Putamen (tissue), 1 donor: ENCODE measurements around the gene FRMD1.
"Not testable (repeated sequence)": the region's sequence is repeated elsewhere in the genome, so short reads cannot be mapped to it uniquely, and the experiment has no call there.

ENCODE experiments used
- DNase-seq: peaks from one replicate; pipeline ENCODE4 v3.0.0-alpha.2; 2016; ENCODE audit warnings: low spot score

Gene FRMD1

DNA sequence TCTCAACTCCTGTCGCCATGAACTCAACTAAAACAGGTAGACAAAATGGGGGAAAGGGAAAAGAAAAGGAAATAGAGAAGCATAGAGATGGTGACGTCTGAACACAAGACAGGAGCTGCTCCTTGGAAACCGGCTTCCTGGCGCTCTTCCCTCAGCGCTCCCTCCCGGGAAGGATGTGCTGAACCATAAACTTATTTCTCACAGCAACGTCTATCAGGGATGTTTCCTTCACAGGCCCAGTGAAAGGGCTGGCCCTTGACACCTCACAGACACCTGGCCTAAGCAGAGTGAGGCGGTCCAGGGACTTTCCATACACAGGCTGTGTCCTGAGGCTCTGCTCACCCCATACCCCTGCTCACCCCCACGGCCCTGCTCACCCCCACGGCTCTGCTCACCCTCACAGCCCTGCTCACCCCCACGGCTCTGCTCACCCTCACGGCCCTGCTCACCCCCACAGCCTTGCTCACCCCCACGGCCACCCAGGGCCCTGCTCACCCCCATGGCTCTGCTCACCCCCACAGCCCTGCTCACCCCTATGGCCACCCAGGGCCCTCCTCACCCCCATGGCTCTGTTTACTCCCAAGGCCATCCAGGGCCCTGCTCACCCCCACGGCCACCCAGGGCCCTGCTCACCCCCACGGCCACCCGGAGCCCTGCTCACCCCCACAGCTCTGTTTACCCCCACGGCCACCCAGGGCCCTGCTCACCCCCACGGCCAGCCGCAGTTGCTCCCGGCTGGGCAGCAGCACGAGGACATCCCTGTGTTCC, 653 bp downstream of the FRMD1 start:
- no peak for DNase-seq

DNA sequence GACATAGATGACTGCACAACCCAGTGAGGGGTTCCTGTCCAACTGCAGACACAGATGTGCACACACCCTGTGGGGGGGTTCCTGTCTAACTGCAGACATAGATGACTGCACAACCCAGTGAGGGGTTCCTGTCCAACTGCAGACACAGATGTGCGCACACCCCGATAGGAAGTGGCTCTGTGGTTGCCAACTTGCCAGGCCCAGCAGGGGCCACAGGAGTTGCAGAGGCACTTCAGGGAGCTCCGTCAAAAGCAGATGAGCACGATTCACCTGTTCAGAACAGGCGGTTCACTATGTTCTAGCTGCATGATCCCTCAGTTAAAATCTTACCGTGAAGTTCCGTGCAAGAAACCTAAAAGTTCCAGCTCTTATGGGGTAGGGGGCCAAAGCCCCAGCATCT, 1.6 kb downstream of the FRMD1 start:
- DNase-seq, result not testable (repeated sequence)

DNA sequence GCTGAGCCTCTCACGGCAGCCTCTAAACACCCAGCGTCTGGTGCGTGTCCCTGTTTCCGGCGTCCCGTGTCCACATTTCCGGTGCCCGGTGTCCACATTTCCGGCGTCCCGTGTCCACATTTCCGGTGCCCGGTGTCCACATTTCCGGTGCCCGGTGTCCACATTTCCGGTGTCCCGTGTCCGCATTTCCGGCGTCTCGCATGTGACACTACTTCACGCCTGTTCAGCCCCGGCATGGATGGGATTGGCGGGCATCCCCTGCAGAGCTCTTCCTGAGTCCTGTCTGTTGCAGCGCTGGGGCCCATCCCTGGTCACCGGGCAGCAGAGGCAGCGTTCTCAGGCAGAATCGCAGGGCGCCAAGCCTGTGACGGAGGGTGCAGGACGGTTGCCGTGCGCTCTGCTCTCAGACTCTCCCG, 3.2 kb downstream of the FRMD1 start:
- no peak for DNase-seq

DNA sequence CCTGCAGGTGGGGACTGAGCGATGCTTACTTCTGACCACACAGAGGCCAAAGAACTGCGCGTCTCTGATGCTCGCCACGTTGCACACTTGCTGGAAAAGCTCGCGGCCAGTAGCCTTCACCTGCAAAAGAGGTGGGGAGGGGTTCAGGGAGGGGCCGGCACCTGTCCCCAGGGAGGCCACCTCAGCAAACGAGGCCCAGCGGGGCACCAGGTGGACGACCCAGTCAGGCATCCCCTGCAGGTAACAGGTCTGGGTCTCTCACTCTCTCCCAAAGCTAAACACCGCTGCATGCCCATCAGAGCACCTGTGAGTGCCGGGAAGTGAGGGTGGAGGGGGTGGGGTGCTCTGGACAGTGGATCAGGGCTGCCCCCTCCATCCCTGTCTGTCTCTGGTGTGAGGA, 3.8 kb downstream of the FRMD1 start:
- DNase-seq, result no peak

DNA sequence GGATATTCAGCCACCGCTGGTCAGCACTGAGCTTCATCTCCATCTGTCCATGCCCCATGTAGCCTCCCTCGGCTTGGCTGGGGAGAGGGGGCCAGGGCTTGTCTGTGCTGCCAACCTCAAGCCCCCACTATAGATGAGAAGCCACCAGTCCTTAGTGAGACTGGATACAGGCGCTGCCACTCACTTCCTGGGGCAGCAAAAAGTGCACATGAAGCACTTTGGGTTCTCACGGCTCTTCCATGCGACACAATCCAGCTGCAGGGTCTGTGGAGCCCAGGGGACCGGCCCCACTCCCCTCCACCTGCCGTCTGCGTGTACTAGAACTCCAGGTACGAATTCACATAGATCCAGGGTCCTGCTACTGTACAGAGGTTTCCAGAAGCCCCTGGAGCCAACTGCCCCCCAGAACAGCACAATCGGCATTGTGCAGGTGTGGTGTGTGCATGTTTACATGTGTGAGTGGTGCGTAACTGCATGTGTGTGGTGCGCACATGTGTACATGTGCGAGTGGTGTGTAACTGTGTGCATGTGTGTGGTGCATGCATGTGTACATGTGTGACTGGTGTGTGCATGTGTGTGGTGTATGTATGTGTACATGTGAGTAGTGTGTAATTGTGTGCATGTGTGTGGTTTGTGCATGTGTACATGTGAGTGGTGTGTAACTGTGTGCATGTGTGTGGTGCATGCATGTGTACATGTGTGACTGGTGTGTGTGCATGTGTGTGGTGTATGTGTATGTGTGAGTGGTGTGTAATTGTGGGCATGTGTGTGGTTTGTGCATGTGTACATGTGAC, 4.9 kb downstream of the FRMD1 start:
- no peak for DNase-seq

DNA sequence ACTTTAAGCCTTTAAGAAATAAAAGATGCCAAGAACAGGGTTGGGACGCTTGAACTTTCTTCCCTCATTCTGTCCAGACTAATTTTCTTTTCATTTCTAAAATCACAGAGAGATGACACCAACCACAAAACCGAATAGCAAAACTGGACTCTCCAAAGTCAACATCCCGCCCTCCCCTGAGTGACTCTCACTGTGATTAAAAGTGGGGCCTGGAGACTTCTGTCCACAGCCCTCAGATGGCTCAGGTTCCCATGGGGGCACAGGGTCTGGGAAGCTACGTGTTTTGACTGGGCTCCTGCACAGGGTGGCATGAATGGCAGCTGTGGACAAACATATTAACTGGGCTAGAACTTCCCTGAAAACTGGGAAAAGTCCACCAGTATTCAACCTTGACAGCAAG, 6.3 kb downstream of the FRMD1 start:
- no peak for DNase-seq

DNA sequence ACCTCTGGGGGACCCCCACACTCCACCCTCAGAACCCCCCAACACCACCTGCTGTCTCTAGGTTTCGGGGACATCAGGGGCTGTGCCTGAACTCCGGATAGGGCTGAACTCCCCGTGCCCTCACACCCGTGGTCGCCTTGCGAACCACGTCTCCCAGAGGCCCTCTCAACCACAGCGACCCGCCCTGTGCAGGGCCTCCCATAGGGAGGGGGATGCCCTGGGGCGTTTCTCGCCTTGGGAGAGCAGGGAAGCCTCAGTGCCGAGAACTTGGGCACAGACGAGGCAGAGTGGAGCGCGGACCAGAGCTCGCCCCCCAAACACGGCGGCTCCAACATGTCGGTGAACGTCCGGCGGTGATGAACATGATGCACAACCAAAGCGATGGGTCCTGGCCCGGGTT, 6.8 kb downstream of the FRMD1 start:
- DNase-seq, result no peak

DNA sequence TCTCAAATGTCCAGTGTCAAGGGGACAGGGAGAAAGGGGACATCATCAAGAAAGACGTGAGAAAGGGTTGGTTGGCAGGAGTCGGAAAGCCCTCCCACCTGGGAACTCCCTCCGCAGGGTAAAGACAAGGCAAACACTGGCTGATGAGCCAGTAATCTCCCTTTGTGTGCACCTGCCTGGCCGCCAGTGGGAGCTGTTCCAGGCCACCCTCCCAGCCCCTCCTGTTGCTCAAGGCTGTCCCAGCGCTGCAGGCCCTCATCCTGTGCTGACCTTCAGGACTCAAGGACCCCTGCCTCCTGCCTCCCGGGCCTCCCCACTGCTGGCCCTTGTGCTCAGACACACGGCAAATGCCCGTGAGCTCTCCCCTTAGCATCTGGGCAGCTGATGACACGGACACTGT, 7.4 kb downstream of the FRMD1 start:
- DNase-seq, result no peak

DNA sequence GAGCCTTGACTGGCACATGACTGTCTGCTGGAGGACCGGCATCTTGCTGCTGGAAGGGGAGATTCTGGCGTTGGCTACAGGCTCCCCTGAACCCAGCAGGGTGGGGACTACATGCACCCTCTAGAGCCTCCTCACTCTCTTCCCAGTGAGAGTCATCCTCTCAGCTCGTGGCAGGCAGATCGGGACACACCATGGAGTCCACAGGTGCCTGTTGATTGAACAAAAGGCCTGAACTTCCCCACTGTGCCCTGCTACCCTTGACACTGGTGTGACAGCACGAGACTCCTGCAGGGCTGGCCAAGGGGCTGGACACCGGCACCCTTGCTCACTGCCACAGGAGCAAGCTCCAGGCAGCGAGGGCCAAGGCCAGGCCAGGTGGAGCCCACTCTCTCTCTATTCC, 8.2 kb downstream of the FRMD1 start:
- DNase-seq, result no peak

DNA sequence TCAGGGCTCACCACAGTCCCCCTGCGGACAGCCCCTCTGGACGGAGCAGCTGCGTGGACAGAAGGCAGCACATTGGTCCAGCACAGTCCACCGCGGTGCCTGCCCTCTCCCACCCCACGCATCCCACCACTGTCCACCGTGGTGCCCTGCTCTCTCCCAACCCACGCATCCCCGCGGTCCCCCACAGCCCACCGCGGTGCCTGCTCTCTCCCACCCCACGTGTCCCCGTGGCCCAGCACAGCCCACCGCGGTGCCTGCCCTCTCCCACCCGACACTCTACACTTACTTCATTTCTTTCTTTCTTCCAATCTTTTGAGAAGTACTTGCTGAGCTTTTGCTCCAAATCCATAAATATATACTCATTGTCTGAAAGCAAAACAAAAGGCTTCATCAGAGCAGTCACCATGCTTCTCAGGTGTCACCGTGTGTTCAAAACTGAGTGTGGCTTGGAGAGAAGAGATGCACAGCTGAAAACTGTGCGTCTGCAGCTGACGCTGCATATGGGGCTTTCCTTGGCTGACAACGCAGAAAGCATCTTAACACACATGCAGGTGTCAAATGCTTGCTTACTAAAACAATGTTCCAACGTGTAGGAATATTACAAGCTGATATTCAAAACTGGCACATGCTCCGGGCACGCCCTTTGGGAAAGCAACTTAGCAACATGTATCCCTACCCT, 11.8 kb downstream of the FRMD1 start:
- no peak for DNase-seq

DNA sequence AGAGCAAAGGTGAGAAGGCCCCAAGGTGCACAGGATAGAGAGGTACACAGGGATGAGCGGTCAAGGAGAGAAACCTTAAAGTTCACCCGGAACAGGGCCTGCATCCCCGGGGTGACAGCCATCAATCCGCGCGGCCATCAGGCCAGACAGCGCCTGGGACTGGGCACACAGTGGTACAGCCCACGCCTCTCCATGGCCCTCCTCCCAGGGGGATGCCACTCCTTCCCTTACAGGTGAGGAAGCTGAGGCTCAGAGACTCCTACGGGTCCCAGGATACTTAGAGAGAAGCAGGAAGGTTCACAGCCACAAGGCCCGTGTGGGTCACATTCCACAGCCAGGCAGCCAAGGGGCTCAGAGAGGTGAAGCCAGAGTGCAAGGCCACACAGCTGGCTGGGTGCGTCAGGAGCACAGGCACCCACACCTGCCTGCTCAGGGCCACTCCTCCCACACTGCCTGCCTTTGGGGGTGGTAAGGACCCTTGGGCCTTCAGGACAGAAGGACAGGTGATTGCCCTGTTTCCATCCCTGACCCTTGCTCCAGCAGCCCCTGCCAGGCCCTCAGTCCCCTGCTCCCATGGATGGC, 14.7 kb downstream of the FRMD1 start:
- no peak for DNase-seq

DNA sequence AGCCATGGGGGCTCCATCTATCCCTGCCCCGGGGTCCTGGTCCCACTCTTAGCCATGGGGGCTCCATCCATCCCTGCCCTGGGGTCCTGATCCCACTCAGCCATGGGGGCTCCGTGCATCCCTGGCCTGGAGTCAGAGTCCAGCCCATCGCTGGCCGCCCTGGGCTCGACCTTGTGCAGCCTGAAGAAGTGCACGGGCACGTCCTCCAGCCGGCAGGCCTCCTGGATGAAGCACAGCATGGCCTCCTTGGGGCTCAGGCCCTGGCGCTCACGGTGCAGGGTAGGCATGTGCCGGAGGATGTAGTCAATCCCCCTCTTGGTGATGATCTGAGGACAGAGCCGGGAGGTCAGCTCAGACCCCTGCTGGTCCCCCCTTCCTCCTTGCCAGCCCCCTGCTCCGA, 15.6 kb downstream of the FRMD1 start:
- DNase-seq, result no peak

DNA sequence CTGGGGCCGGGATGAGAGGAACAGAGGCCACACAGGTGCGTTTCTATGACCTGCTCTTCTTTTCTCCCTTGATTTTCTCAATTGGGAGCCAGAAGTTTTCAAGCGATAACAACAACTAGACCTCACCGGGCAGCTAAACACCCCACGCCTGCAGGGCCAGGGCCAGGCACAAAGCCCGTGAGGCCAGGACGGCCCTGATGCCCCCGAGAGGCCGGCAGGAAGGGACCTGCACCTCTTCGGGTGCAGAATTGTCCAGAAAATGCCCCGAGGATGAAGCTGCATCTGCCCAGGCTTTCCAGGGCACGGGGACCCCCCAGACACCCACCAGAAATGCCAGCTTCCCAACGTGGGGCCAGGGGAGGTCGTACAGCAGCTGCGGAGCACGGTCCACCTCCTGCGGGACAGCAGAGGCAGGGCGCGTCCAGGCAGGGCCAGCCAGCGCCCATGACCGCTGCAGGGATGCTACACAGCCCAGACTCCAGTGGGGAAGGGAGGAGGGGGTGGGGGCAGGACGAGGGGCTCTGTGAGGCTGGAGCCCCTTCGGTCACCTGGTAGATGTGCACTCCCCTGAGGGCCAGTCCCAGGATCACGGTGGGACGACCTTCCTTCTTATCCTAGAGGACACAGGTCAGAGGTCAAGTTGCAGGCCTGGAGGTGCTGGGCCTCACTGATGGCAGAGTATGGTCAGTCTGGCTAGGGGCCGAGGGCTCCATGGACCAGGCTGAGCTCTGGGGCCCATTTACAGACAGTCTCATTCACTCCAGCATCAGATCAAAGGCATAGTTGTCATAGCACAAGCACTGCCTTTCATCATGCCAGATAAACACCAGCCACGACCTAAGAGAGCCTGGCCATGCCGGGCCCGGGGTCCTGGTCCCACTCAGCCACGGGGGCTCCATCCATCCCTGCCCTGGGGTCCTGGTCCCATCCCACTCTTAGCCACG, 16.4 kb downstream of the FRMD1 start:
- no peak for DNase-seq

DNA sequence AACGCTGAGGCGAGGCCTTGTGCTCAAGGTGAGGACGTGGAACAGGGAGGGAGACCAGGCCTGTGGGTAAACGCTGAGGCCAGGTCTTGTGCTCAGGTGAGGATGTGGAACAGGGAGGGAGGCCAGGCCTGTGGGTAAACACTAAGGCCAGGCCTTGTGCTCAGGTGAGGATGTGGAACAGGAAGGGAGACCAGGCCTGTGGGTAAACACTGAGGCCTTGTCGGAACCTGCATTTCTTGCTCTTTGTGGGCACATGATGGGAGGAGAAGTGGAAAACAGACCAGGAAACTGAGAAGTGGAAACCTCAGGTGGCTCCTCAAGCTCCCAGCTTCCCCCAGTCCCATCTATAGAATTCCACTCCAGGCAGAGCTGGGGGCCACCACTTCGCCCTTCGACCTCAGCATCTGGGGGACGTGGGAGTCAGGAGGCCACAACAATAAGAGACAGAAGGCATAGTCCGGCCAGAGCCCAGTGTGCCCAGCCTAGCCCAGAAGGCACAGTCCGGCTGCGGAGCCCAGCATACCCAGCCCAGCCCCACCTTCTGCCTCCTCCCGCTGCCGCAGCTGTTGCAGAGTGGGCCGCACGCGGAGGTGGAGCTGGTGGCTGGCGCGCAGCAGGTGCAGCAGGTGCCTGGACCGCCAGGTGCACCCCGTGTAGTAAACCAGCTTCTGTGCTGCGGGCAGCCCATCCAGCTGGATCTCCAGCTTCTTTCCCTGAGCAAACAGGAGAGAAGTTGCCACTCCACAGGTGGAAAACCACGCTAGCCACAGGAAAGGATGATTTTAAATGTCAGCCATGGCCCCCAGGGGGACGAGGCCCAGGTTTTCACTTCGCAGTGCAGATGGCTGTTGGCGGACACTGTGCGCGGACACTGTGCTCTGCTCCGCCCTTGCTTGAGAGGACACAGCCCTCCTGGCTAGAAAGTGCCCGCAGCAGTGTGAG, 17.5 kb downstream of the FRMD1 start:
- no peak for DNase-seq

DNA sequence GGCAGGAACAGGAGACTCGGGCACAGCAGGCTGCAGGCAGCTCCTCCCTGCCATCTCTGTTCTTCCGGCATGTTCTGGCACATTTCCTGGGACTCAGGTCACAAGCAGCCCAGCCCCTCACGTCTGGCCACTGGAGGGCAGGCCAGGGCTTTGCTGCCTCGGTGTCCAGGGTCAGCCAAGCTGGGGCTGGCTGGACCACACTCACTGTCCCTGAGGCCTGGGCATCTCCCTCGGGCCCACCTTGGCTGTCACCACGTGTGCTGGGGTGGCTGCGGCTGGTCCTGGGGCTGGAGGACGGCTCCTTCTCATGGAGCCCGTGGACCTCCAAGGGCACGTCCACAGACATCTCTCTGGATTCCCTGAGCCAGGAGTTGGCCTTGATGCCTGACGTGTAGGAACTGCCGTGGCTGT, 18.5 kb downstream of the FRMD1 start:
- DNase-seq, result peak; percentile 66

DNA sequence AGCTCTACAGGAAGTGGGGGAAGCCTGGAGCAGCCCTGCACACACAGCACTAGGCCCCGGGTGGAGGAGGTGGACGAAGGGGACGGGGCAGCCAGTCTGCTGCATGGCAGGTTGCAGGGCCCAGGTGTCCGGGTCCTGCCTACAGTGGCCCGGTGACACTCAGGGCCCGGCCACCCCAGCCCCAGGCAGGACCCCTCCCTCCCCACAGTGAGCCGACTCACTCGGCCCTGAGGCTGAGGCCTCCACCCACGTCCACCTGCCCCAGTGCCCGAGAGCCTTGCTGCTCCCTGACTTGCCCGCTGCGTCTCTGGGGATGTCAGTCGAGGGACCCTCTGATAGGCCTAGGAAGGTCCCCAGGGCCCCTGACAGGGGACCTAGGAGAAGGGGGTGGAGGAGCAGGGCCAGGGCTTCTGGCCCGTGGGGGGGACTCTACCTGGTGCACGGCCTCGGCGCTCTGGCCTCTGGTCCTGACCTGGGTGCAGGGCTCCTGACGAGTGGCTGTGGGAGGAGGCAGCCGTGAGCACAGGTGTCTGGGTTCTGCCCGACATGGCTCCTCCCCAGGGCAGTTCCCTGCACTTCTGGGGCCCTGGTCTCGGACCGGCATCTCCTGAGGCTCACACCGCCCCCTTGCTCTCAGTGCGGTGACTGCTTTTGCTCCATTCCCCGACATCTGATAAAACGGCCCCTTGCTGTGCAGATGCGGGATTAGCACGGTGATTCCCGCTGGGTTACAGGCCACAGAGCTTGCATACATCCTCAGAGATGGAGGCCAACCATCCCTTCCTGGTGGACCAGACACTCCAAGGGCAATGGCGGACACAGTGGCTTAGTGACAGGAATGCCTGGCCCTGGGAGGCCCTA, 20.1 kb downstream of the FRMD1 start:
- no peak for DNase-seq

DNA sequence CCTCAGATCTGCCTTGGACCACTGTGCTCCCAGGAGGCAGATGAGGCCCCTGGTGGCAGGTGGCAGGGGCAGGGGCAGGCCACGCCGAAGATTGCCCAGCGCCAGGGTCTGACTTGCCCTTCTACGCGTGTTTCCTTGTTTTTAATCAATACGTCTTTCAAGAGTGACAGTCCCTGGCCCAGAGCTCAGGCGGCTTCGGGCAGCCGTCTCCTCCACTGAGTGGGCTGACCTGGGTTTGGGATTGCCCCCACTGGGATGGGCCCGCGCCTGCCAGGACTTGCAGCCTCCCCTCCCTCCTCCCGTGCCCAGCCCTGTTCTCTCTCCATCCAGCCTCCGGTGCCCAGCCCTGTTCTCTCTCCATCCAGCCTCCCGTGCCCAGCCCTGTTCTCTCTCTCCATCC, 21.2 kb downstream of the FRMD1 start:
- DNase-seq, result no peak

DNA sequence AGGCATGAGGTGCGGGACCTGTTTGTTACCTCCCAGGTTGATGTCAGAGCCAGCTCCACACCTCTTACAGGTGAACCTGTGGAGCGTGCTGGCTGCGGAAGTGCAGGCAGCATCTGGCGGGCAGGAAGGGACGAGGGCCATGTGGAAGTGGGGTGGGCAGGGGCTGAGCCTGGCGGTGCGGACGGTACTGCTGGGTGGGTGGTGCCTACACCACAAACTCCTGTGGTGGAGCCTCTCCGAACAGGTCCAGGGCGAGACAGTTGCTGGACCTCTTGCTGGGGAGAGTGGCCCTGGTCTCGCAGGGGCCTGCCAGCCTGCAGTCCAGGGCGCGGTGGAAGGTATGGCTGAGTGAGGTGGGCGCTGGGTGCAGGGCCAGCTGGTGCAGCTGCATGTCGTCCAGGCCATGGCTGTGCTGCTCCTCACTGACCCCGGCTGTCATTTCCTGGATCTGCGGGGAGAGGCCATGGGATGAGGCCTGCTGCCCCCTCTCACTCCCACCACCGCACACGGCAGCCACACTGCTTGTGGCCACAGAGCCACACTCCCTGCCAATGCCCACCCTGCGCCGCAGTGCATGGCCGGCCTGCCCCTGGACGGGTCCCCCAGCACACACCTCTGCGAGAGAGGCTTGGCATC, 22.0 kb downstream of the FRMD1 start:
- no peak for DNase-seq
